Mononuclear cell (primary cell): ENCODE data around the gene NFIA. TPM values are rescaled to one million over a fixed set of nuclear protein-coding genes. Genes with fewer than 3 reads are reported as not detected.

Experiments
- H3K27me3 ChIP-seq: 2 replicates; pipeline ENCODE4 v1.6.0; 2011; ENCODE audit warnings: low read length, control low read depth; ENCODE audit not compliant: insufficient read depth
- H3K4me1 ChIP-seq: 2 replicates; pipeline ENCODE4 v1.5.1; 2011; ENCODE audit warnings: mild to moderate bottlenecking, low read length, control low read depth; ENCODE audit not compliant: insufficient read depth
- H3K4me3 ChIP-seq: 2 replicates; pipeline ENCODE4 v1.5.1; 2011; ENCODE audit warnings: mild to moderate bottlenecking, low read length, moderate library complexity
- H3K9me3 ChIP-seq: 2 replicates; pipeline ENCODE4 v1.5.1; 2011; ENCODE audit warnings: low read depth, mild to moderate bottlenecking, control low read depth, low read length
- total RNA-seq: library from RNA; depleted of rRNA; stranded (reverse); fragments of >200 nt; gene quantifications from one replicate; pipeline ENCODE4 v1.2.3, GENCODE V29; 2012

Gene NFIA
- total RNA-seq, 1 donor: 3.5 TPM

- no peaks in the 10 kb centered on the region for H3K27me3 ChIP-seq
- no peaks in the 10 kb centered on the region for H3K9me3 ChIP-seq
- H3K4me1 ChIP-seq: no peaks in the 10 kb centered on the region
- H3K4me3 ChIP-seq: no peak overlapping the region
Measured at GRCh38 chr1:61293197-61293596, 210.8 kb downstream of the NFIA start.

GRCh38 chr1:61293986-61294504 is 211.7 kb downstream of the NFIA start:
- H3K4me3 ChIP-seq: no peak overlapping the region
- no peaks in the 10 kb centered on the region for H3K4me1 ChIP-seq
- no peaks in the 10 kb centered on the region for H3K9me3 ChIP-seq
- no peaks in the 10 kb centered on the region for H3K27me3 ChIP-seq

DNA sequence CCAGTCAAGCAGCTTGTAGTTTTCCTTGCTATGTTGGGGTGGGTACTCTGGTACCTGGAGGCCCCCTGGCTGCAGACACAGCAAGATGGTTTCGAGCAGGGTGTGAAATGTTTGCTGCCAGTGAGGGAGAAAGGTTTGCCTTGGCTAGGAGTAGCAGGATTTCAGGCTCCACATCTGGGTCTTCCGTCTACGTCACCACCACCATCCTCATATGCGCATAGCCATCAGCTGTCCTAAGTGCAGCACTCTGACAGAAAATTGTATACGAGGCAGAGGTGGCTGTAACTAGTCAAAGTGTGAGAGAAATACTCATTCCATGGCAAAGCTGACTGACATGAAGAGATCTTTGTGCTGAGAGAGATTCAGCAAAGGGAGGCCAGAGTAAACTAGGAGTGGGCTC is 212.6 kb downstream of the NFIA start:
- no peak overlapping the region for H3K4me3 ChIP-seq
- no peaks in the 10 kb centered on the region for H3K4me1 ChIP-seq
- H3K27me3 ChIP-seq: no peaks in the 10 kb centered on the region
- no peaks in the 10 kb centered on the region for H3K9me3 ChIP-seq

DNA sequence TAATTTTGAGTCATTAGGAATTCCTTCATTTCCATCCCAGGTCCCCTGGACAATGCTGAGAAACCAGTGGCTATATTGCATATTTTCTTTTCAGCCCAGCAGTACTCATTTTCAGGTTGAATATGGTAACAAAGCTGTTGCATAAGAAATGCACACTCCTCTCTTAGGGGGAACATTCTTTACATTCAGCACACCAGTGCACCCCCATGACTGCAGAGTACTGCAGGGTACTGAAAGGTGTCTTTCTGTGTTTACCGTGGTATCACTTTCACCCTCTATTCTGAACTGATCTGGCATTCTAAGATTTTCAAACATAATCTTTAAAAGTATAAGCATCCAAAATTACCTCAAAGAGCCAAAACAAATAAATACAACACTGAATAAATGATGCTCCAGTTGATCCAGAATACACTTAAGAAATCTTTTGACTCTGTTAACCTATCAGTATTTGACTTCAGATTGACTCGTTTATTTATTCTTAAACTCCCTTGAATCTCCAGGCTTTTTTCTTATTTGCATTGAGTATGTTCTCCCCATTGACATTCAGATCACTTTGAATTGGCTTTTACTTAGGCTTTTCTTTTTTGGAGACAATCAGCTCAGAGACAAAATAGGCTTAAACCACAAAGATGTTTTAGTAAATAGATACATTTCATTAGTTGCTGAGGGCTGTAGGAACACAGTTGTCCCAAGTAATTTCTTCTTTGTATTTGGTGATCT is 213.6 kb downstream of the NFIA start:
- Histone ChIP-seq H3K9me3 (no peaks in the 10 kb centered on the region), H3K27me3 (no peaks in the 10 kb centered on the region), H3K4me3 (no peak overlapping the region), H3K4me1 (no peaks in the 10 kb centered on the region)

DNA sequence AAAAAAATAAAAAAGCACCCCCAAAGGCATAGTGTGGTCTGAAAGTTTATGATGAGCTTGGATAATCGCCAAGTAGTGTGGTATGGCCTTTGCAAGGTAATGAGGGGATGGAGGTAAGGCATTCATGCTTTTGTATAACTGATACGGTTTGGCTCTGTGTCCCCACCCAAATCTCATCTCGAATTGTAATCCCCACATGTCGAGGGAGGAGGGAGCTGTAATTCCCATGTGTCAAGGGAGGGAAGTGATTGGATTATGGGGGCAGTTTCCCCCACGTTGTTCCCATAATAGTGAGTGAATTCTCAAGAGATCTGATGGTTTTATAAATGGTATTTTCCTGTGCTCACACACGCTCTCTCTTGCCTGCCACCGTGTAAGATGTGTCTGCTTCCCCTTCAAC is 215.5 kb downstream of the NFIA start:
- no peak overlapping the region for H3K4me3 ChIP-seq
- no peaks in the 10 kb centered on the region for H3K4me1 ChIP-seq
- H3K27me3 ChIP-seq: no peaks in the 10 kb centered on the region
- no peaks in the 10 kb centered on the region for H3K9me3 ChIP-seq

DNA sequence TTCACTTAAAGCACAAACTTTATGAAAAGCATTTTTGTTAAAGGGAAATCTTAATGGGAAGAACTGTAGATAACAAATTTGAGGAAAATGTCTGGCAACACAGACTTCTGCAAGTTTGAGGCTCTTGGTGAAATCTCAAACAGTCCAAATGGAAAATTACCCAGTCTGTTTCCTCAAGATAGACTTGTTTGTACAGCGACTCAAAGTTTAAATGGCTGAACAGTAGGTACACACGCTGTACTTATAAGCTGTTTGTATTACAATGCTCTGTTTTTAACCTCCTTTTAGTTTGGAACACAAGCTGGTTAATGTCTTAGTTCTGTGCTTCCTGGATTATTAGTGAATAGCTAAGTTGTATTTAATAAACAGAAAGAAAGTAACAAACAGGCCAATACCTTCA is 217.1 kb downstream of the NFIA start:
- H3K4me1 ChIP-seq: no peaks in the 10 kb centered on the region
- H3K9me3 ChIP-seq: no peaks in the 10 kb centered on the region
- H3K27me3 ChIP-seq: no peaks in the 10 kb centered on the region
- no peak overlapping the region for H3K4me3 ChIP-seq

GRCh38 chr1:61300899-61301298 is 218.5 kb downstream of the NFIA start:
- no peaks in the 10 kb centered on the region for H3K27me3 ChIP-seq
- no peak overlapping the region for H3K4me3 ChIP-seq
- H3K4me1 ChIP-seq: no peaks in the 10 kb centered on the region
- no peaks in the 10 kb centered on the region for H3K9me3 ChIP-seq

DNA sequence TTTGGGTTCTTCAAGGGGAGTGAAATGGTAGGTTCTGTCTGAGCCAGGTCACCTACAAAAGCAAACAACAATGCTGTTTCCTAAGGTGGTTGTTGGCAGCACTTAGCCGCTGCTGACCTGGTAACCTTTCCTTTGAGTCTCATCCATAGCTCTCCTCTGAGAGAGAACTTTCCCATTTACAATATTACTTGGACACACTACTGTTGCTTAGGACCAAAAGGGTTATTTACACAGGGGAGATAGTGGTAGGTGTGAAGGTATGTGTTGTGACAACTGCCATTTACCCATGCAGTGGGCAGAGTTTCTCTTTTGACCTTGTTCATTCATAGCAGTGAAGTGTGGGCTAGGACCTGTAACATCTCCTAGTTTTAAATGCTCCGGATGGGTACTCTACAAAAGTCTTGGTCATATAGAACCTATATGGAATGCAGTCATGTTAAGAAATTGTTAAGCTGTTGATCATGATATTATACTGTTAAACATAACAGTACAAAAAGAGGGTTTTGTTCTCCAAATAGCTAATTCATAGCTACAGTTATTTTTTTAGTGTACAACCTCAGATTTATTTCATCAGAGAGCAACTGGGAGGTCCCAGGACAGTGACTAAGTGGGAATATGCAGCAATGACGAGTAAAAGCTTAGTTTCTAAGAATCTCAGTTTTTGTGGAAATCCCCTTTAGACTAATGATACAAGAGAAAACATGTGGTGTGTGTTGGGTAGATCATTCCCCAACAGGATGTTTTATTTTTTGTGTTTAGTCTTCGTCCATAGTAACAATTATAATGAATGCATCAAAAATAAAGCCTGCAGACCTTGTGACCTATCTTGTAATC is 219.7 kb downstream of the NFIA start:
- Histone ChIP-seq H3K9me3 (no peaks in the 10 kb centered on the region), H3K27me3 (no peaks in the 10 kb centered on the region), H3K4me1 (no peaks in the 10 kb centered on the region), H3K4me3 (no peak overlapping the region)

GRCh38 chr1:61307422-61308142 is 225.2 kb downstream of the NFIA start:
- H3K27me3 ChIP-seq: no peaks in the 10 kb centered on the region
- H3K4me3 ChIP-seq: no peak overlapping the region
- no peaks in the 10 kb centered on the region for H3K9me3 ChIP-seq
- no peaks in the 10 kb centered on the region for H3K4me1 ChIP-seq

DNA sequence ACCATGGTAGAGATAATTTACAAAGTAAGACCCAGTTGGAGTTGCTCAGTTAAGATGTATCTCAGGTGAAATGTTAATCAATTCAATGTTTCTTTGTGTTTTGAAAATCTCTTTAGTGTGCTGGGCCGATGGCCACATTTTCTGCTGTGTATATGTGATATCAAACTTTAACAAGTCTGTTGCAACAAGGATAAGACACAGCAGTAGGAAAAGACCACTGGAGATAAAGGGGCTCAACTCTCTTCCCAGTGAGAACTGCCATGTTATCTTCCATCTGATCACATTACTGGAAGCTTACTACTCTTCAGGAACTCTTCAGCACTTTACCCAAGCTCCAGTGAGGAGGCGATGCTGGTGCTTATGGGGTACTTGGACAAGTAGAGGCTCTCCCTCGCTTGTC is 227.7 kb downstream of the NFIA start:
- no peaks in the 10 kb centered on the region for H3K4me1 ChIP-seq

DNA sequence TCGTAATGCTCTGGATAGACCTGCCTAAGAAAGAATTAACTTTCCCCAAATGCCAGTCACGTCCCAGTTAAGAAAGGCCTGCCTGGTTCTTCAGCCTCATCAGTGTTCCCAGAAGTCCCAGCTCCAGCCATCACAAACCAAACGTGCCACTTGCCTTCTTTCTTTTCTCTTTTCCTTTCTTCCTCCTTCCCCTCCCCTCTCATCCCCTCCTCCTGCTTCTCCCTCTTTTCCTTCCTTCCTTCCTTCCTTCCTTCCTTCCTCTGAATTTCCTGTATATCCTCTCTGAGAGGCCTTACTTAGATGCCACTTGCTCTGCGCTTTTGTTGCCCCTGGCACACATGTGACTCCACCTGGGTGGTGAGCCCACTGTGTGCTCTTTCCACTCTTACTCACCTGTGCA is 228.2 kb downstream of the NFIA start:
- Histone ChIP-seq H3K9me3 (no peaks in the 10 kb centered on the region), H3K4me1 (no peaks in the 10 kb centered on the region), H3K4me3 (no peak overlapping the region), H3K27me3 (no peaks in the 10 kb centered on the region)

More for the DNA sequence above, 227.7 kb downstream of the NFIA start:
- H3K27me3 ChIP-seq: no peaks in the 10 kb centered on the region
- H3K4me3 ChIP-seq: no peak overlapping the region
- no peaks in the 10 kb centered on the region for H3K9me3 ChIP-seq

DNA sequence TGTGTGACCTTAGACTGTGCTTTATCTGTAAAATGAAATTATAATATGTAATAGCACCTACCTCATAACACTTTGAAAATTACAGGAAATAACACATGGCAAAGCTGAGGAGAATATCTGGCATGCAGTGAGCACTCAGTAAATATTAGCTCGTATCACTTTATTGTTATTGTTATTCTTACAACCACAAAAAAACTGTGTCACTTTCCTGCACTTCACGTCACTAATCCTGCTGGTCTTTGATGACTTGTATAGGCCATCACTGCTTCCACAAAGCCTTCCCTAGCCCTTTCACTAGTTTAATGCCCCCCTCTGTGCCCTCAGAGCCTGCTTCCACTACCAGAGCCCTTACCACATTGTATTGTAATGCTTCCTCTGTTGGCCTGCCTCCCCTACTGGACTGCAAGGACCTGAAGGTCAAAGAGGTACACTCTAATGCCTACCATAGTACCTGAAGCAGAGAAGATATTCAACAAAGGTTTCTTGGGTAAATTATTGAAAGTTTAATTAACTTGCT is 231.6 kb downstream of the NFIA start:
- H3K27me3 ChIP-seq: no peaks in the 10 kb centered on the region
- H3K9me3 ChIP-seq: no peaks in the 10 kb centered on the region
- H3K4me3 ChIP-seq: no peak overlapping the region
- H3K4me1 ChIP-seq: no peaks in the 10 kb centered on the region

- H3K27me3 ChIP-seq: no peaks in the 10 kb centered on the region
- H3K4me3 ChIP-seq: no peak overlapping the region
- no peaks in the 10 kb centered on the region for H3K9me3 ChIP-seq
- H3K4me1 ChIP-seq: no peaks in the 10 kb centered on the region
Measured at GRCh38 chr1:61315011-61315410, 232.7 kb downstream of the NFIA start.

DNA sequence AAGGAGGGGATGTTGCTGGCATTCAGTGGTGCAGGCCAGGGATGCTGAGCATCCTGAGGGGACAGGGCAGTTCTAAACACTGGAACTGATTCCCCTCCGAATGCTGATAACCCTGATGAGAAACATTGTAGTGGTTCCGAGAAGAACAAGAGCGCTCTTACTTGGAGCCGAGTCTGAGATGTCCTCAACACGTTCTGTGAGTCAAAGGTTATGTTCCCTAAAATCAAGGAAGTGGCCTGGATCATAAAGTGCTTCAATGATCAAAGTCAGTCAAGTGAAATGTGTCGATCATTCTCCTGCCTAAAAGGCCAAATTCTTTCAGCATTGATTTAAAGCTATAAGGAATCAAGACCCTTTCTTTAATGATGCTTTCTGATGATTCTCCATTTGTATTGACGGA is 234.1 kb downstream of the NFIA start:
- no peaks in the 10 kb centered on the region for H3K9me3 ChIP-seq
- no peaks in the 10 kb centered on the region for H3K4me1 ChIP-seq
- H3K4me3 ChIP-seq: no peak overlapping the region
- no peaks in the 10 kb centered on the region for H3K27me3 ChIP-seq
